ENCODE data around the gene LPIN3.

Gene LPIN3

GRCh38 chr20:41371371-41371770 lies 30.8 kb downstream of the LPIN3 start:
- H3K4me3 ChIP-seq (ENCODE audit: low read depth, low read length): no peak overlapping the region
- DNase-seq (ENCODE audit: low read depth): no peak
- TF ChIP-seq MAX (IDR thresholded peaks at IDR 0.05; ENCODE audit: low read depth, low read length) (no peak), POLR2A (IDR thresholded peaks at IDR 0.05; ENCODE audit: extremely low read depth, insufficient read length) (no peak), MYC (IDR thresholded peaks at IDR 0.05; ENCODE audit: low read depth, low read length) (no peak), CTCF (IDR thresholded peaks at IDR 0.05; ENCODE audit: low read depth, low read length) (no peak)

GRCh38 chr20:41373251-41373783 lies 32.7 kb downstream of the LPIN3 start:
- no peak for DNase-seq (ENCODE audit: low read depth)
- TF ChIP-seq CTCF (IDR thresholded peaks at IDR 0.05; ENCODE audit: low read depth, low read length) (no peak), POLR2A (IDR thresholded peaks at IDR 0.05; ENCODE audit: extremely low read depth, insufficient read length) (no peak), MAX (IDR thresholded peaks at IDR 0.05; ENCODE audit: low read depth, low read length) (no peak), MYC (IDR thresholded peaks at IDR 0.05; ENCODE audit: low read depth, low read length) (no peak)
- H3K4me3 ChIP-seq (ENCODE audit: low read depth, low read length): no peak overlapping the region

DNA sequence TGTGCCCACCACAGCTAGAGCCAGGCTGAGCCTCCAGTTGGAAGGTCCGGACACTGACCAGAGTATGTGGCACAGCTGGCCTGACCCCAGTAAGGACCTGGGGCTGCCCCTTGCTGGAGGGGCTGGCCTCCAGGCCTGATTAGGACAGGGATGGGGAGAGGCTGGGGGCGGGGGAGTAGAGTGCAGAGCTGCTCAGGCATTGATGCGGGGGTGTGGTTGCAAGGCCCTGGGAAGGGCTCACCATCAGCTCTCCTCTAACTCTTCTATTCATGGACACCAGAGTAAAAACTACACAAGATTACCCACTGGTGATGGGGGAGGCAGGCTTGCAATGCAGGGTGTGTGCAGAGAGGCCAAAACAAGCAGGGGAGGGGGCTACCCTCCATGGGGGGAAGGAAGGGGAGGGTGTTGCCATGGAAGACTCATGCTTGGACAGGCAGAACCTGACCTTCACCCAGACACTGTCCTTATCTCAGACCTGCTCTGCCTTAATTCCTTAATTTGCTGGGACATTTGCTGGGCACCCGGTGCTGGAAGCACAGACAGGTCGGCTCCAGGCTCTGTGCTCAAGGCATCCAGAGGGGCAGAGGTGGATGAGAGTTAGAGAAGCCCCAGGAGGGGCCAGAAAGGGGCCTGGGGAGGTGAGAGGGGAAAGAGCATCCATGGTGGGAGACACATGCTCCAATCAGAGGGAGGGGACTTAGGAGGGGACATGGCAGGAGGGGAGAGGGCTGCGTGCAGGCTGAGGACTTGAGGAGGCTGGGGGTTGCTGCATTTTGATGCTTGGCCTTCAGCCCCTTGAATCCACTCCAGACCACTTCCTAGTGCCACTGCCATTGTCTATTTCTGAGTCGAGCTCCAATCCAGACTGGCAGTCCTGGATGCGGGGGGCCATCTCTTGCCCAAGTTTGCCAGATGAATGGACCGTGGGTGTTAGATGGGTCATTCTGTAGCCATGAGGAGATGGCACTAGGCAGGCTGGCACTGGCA lies 33.6 kb downstream of the LPIN3 start:
- TF ChIP-seq MAX (IDR thresholded peaks at IDR 0.05; ENCODE audit: low read depth, low read length) (no peak), POLR2A (IDR thresholded peaks at IDR 0.05; ENCODE audit: extremely low read depth, insufficient read length) (no peak), MYC (IDR thresholded peaks at IDR 0.05; ENCODE audit: low read depth, low read length) (no peak), CTCF (IDR thresholded peaks at IDR 0.05; ENCODE audit: low read depth, low read length) (no peak)

DNA sequence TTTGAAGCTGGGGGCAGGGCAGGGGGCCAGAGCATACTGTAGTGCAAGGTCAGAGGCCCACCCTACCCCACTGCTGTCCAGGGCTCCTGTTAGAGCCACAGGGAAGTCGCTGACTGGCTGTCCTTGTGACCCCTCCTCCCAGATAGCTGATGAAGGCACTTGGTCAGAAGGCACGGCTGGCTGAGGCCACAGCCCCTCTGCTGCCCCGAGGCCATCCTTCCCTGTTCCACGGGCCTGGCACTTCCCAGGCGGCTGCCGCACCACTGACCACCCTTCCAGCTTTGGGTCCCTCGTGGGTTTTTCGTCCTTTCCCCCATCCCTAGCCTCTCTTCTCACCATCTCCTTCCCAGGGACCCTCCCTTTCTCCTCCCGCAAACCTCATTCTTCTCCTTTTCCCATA lies 35.2 kb downstream of the LPIN3 start:
- TF ChIP-seq POLR2A (IDR thresholded peaks at IDR 0.05; ENCODE audit: extremely low read depth, insufficient read length) (no peak), CTCF (IDR thresholded peaks at IDR 0.05; ENCODE audit: low read depth, low read length) (no peak), MAX (IDR thresholded peaks at IDR 0.05; ENCODE audit: low read depth, low read length) (no peak), MYC (IDR thresholded peaks at IDR 0.05; ENCODE audit: low read depth, low read length) (no peak)
- no peak for DNase-seq (ENCODE audit: low read depth)
- H3K4me3 ChIP-seq (ENCODE audit: low read depth, low read length): no peak overlapping the region

More for the DNA sequence above, 33.6 kb downstream of the LPIN3 start:
- H3K4me3 ChIP-seq (ENCODE audit: low read depth, low read length): no peak overlapping the region
- no peak for DNase-seq (ENCODE audit: low read depth)

DNA sequence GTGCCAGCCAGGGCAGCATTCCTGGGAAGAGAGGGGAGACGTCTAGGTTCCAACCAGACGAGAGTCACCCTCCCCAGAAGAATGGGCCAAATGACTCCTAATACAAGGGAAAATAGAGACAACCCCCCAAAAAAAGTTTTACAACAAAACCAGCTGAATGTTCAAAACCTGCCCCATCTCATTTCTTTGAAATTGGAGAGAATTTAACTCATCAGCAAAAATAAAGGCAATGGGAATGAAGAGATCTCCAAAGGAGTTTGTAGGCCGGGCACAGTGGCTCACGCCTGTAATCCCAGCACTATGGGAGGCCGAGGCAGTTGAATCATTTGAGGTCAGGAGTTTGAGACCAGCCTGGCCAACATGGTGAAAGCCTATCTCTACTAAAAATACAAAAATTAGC lies 35.7 kb downstream of the LPIN3 start:
- no peak for DNase-seq (ENCODE audit: low read depth)
- TF ChIP-seq MYC (IDR thresholded peaks at IDR 0.05; ENCODE audit: low read depth, low read length) (no peak), MAX (IDR thresholded peaks at IDR 0.05; ENCODE audit: low read depth, low read length) (no peak), CTCF (IDR thresholded peaks at IDR 0.05; ENCODE audit: low read depth, low read length) (no peak), POLR2A (IDR thresholded peaks at IDR 0.05; ENCODE audit: extremely low read depth, insufficient read length) (no peak)
- H3K4me3 ChIP-seq (ENCODE audit: low read depth, low read length): no peak overlapping the region

Measured in NB4 (cell line).